ENCODE data around the gene RNU1-4. TPM values are rescaled to one million over a fixed set of nuclear protein-coding genes. Genes with fewer than 3 reads are reported as not detected.
A peak's percentile ranks its signal among the peaks of the same experiment; 100 is the strongest.
"Not testable (repeated sequence)": the region's sequence is repeated elsewhere in the genome, so short reads cannot be mapped to it uniquely, and the experiment has no call there.

Gene RNU1-4
- total RNA-seq, 1 donor from 2014 or later, result 19,908 TPM

DNA sequence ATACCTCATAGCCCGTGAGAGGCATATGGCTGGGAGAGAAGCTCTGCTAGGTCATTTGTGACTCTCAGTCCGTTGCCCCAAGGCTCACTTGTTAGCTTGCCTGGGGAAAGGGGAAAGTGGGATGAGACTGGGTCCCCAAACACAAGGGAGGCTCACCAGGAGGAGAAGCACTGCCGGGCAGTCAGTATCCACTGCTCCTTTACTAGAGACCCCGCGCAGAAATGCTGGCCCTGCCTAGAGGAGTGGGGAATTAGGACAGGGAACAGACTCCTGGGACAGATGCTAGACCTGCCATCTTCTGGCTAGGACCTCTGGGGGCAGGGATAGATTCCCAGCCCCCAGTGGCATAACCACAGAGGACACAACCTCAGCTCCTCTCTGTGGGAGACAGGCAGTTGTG is 17.7 kb downstream of the RNU1-4 start:
- H3K27me3 ChIP-seq; H3K9me3 ChIP-seq; H3K4me3 ChIP-seq; H3K27ac ChIP-seq; intact Hi-C loops (cut with DNase I); DNase-seq (ENCODE audit: extremely low spot score in 2 of 2); H3K36me3 ChIP-seq; H3K4me1 ChIP-seq: not testable (repeated sequence)

DNA sequence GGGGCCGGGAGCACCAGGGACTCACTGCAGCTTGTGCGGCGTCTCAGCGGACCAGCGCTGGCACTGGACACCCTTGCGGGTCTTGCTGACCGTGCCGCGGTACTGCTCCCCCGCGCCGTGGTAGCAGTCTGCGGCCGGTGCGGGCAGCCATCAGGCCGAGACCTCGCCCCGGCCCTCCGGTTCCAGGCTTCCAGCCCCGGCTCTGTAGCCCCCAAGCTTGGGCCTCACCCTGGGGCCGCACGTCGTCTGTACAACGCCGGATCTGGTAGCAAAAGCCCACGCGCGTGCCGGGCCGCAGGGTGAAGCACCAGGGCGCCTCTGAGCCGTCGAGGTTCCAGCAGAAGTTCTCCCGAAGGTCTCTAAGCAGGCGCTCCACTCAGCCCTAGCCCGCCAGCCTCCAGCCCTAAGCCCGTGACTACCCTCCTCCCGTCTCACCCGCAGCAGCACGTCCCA is 18.8 kb downstream of the RNU1-4 start:
- H3K4me1 ChIP-seq; H3K27me3 ChIP-seq; H3K9me3 ChIP-seq; H3K4me3 ChIP-seq; H3K36me3 ChIP-seq; intact Hi-C loops (cut with DNase I); H3K27ac ChIP-seq; DNase-seq (ENCODE audit: extremely low spot score in 2 of 2): not testable (repeated sequence)

DNA sequence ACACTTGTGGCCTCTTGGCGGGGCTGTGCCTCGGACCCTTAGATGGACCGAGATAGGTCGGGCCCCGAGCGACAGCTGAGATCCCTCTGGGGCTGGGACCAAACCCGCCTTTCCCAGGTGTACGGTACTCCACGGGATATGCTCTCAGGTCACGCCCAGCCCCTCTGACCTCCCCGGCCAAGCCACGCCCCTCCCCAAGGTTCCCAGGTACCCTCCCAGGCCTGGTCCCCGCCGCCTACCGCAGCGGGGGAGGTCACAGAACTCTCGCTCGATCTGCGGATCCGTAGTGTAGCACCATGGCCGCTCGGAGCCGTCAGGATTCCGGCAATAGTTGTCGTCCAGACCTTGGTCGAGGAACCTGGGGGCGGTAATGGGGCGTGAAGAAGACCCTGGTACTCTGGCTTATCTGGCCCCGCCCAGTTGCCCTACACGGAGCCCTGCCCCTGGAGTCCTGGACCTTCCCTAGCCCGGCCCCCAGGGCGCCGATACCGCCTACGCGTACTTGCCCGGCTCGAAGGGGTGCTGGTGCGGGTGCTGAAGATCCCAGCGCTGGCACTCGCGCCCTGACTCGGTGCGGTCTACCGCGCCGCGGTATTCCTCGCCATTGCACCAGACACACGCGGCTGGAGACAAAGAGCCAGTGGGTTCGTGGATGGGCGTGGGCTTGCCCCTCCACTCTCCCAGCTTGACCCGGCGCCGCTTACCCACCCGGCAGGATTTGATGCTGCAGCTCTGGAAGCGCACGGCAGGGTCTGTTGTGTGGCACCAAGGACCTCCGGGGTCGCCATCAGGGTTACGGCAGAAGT is 19.5 kb downstream of the RNU1-4 start:
- H3K9me3 ChIP-seq; intact Hi-C loops (cut with DNase I); H3K27me3 ChIP-seq; H3K36me3 ChIP-seq; H3K27ac ChIP-seq; H3K4me1 ChIP-seq; DNase-seq (ENCODE audit: extremely low spot score in 2 of 2); H3K4me3 ChIP-seq: not testable (repeated sequence)

DNA sequence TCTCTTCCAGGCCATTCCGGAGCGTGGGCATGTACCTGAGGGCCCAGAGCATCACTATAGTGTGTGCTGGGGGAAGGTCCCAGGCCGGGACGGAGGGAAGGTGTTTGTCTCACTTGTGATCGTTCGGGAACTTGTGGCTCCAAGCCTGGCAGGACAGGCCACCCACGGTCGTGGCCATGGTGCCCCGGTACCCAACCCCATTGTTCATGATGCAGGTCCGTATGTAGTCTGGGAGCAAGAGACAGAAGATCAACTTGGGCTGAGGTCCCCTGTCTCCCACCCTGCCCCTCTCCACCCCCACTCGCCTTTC is 20.1 kb downstream of the RNU1-4 start:
- H3K27me3 ChIP-seq; H3K4me3 ChIP-seq; H3K4me1 ChIP-seq; H3K36me3 ChIP-seq; DNase-seq (ENCODE audit: extremely low spot score in 2 of 2); intact Hi-C loops (cut with DNase I); H3K9me3 ChIP-seq; H3K27ac ChIP-seq: not testable (repeated sequence)

DNA sequence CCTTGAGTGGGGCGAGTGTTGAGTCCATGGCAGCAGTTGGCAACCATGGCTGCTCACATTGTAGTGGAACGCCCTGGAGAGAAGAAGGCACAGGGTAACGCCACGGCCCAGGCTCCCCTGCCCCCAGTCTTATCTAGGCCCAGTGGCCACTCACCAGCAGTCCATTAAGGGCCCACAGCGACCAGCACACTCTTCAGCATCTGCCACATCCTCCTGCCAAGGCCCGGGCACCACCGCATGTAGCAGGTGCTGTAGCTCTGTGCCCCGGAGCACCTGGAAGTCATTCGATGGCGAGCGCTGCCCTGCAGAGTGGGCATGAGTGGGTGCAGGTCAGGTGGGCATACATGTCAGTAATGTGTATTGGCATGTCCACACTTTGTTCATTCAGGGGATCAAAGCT is 20.5 kb downstream of the RNU1-4 start:
- H3K4me3 ChIP-seq; intact Hi-C loops (cut with DNase I); H3K27me3 ChIP-seq: not testable (repeated sequence)

DNA sequence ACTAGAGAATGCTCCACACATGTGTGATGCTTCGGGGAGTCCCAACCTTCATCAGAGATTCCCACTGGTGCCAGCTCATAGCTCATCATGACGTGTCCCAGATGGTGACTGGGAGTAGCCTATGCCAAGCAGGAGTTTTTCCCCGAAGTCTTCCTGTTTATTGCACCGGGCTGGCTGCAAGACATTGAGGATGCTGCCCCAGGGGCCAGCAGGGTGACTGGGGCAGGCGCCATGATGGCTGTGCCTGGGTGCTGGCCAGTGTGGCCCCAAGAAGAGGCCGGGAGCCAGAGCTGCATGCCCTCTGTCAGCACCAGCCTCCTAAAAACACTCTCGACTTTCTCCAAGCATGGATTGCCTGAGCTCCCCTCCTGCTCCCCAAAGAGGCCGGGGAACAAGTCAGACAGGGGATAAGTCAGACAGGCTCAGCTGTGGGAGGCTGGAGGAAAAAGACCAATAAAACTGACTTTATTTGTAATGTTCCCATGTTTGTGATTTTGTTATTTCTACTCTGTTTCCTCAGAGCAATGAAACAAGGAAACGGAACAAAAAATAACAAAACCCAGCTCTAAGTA is 24.0 kb downstream of the RNU1-4 start:
- H3K9me3 ChIP-seq; H3K36me3 ChIP-seq; H3K27me3 ChIP-seq; H3K4me1 ChIP-seq; H3K4me3 ChIP-seq; intact Hi-C loops (cut with DNase I): not testable (repeated sequence)
- peak; percentile 90 to 96 for DNase-seq (ENCODE audit: extremely low spot score in 2 of 2)
- peak overlapping the region; percentile 3 for H3K27ac ChIP-seq

More for the DNA sequence above, 20.5 kb downstream of the RNU1-4 start:
- not testable (repeated sequence) for H3K36me3 ChIP-seq; H3K4me1 ChIP-seq; H3K27ac ChIP-seq; H3K9me3 ChIP-seq; DNase-seq (ENCODE audit: extremely low spot score in 2 of 2)

DNA sequence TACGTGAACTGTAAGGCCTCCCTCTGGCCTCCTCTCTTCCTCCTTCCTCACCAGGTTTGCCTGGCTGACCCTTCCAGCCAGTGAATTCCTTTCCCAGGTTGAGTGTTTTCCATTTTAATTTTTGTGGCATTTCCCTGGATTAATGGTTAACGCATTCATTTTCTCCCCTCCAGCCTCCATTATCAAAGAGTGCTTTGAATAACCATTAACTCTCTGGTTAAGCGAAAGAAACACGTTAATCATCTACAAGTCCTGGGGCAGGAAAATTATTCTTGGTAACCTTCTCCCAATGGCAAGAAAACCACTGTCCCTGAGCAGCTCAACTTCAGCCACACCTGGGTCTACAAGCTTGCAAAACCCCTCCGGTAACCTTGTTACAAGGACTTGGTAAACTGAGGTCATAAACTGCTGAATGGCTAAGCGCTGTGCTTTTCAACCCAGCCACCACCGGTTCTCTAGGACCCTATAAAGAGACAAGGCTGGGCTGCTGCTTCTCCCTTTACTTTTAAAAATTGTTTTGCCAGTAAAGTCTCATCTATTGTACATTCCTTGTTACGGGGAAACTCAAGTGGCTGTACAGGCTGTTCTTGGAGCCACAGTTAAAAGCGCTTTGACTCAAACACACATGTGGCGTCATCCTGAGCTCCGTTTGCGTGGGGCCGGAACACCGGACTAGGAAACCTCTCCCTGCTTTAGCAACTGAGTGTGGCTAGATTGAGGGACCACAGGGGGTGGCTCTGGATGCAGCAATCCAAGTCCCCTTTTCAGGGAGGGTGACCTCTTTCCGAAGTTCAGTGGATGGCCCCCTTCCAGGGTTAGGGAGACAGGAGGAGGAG is 24.7 kb downstream of the RNU1-4 start:
- intact Hi-C loops (cut with DNase I); H3K27ac ChIP-seq; H3K4me1 ChIP-seq; H3K27me3 ChIP-seq; H3K36me3 ChIP-seq; H3K9me3 ChIP-seq: not testable (repeated sequence)
- DNase-seq (ENCODE audit: extremely low spot score in 2 of 2), result peak; percentile 89 to 95
- peak overlapping the region in 1 of 2 donors; percentile 25 for H3K4me3 ChIP-seq

DNA sequence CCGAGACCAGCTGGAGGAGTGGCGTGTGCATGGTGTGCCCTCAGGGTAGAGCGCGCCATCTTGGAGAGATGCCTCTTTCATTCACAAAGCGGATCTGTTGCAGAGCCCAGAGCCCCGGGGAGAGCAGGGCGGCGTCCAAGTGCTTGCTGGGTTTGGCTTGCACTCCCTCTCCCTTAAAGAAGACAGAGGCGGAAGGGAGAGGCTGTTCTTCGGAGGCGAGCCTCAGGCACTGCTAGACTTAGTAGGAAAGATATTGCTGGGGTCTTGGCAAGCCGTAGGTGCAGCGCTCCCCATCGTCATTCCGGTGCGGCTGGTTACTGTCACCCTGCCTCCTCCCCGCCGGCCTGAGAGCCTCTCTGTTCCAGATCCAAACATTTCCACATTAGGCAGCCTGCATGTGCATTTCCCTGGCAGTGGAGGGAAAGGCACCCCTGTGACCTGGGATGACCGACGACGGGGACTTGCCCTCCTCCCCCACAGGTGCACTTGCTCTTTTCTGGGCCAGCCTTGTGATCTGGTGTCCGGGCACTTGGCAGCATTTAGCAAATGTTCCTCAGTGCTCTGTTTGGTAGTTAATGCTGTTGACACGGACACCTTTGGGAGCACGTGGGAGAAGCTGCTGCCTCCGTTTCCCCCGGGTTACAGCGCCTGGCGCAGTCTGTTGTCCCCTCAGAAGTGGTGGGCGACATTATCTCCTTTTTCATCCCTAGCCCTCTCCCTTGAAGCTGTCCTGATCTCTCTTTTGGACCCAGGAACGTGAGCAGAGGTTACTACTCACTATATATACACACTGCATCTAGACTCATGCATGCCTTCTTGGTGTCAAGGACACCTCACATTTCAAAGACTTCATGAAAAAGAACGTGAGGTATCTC is 25.7 kb downstream of the RNU1-4 start:
- H3K27me3 ChIP-seq; H3K9me3 ChIP-seq; intact Hi-C loops (cut with DNase I); H3K4me1 ChIP-seq; H3K27ac ChIP-seq; H3K36me3 ChIP-seq: not testable (repeated sequence)
- peak overlapping the region in 1 of 2 donors; percentile 25 for H3K4me3 ChIP-seq
- DNase-seq (ENCODE audit: extremely low spot score in 2 of 2), result peak in 1 of 2 donors; percentile 85

DNA sequence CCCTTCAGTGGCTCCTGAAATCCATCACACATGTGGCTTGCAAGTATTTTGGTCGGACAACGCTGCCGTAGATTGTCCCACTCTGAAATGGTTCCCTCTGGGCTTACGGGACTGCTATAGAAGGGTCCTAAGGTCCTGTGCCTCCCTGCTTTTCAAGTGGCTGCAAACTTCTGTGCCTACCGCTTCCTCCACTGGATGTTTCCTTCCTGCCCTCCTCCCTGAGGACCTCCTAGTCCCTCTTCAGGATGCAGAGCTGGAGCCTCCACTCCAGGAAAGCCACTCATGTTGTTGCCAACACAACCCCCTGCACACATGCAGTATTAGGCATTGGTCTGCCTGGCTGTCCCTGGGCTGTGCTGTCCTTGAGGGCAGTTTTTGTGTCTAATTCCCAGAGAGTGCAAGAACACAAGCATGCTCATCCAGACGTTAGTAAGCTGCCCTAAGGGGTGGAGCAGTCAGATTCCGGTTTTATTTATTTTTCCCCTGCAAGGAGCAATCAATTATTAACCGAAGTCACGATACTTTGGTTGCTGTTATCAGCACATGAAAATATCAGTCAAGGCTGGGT is 26.5 kb downstream of the RNU1-4 start:
- H3K27ac ChIP-seq; H3K9me3 ChIP-seq; H3K27me3 ChIP-seq; H3K4me1 ChIP-seq; intact Hi-C loops (cut with DNase I); H3K4me3 ChIP-seq; H3K36me3 ChIP-seq: not testable (repeated sequence)
- peak; percentile 61 to 78 for DNase-seq (ENCODE audit: extremely low spot score in 2 of 2)

DNA sequence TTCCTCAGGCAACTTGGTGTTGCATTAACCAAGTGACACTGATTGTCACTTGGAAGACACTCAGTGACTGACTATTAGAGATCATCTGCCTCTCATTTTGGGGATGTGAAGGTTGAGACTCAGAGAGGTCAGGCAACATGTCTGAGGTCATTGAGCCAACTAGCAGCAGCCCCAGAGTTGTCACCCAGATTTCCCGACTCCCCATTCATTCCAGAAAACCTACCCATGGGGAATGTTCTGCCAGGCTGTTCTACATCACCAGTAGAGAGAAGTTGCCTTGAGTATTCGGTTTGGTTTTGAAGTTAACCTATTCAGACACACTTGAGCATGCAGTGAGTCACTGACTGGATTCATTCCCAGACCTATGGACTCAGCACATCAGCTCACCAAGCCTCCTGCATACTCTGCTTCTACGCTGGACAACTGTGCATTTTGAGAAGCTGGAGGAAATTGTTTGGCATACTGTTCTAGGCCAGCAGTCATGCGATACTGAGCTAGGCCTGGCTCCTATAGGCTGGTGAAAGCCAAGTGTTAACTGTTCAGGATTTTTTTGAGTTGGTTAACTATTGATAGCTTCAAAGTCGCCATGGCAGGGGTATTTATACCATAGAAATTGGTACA is 29.9 kb downstream of the RNU1-4 start:
- H3K4me1 ChIP-seq; intact Hi-C loops (cut with DNase I): not testable (repeated sequence)

DNA sequence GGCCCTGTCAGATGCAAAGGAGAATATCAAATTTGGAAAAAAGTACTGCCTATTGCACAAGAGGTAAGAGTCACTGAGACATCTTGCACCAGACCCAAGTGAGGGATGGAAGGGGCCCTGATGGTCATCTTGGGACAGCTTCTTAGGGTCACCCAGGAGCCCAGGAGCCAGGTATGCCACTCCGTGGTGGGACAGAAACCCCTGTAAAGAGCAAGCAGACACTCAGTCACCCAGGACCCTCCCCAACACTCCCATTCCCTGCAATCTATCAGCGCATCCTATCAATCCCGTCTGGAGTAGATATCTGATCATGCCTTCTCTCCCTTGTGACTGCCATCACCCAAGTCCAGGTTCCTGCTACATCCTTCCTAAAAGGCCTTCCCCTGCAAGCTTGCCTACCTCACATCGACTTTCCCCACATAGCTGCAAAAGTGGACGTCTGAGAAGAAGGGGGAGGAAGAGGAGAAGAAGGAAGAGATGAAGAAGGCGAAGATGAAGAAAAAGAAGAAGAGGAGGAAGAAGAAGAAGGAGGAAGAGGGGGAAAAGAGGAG is 30.7 kb downstream of the RNU1-4 start:
- H3K4me3 ChIP-seq; H3K9me3 ChIP-seq; H3K4me1 ChIP-seq; H3K36me3 ChIP-seq; H3K27me3 ChIP-seq; H3K27ac ChIP-seq; intact Hi-C loops (cut with DNase I): not testable (repeated sequence)
- peak in 1 of 2 donors; percentile 61 for DNase-seq (ENCODE audit: extremely low spot score in 2 of 2)

More for the DNA sequence above, 29.9 kb downstream of the RNU1-4 start:
- H3K4me3 ChIP-seq, H3K9me3 ChIP-seq, H3K36me3 ChIP-seq, H3K27ac ChIP-seq, H3K27me3 ChIP-seq: not testable (repeated sequence)
- DNase-seq (ENCODE audit: extremely low spot score in 2 of 2), result peak in 1 of 2 donors; percentile 93
